ENCODE data around the gene EQTN. TPM values are rescaled to one million over a fixed set of nuclear protein-coding genes. Genes with fewer than 3 reads are reported as not detected.

EQTN gene
- total RNA-seq, 1 experiment from 2014 or later, result 0.81 TPM

- TF ChIP-seq FOXP4 (CRISPR knock-in tag; IDR thresholded peaks at IDR 0.05), result no peak
- TF ChIP-seq ZNF232 (CRISPR knock-in tag; IDR thresholded peaks at IDR 0.05), result no peak
- no peak for TF ChIP-seq SMAD4 (CRISPR knock-in tag; IDR thresholded peaks at IDR 0.05)
- no peak for TF ChIP-seq TEAD4 (CRISPR knock-in tag; IDR thresholded peaks at IDR 0.05)
- TF ChIP-seq IRF1 (CRISPR knock-in tag; IDR thresholded peaks at IDR 0.05), result no peak
These were observed 14.7 kb downstream of the EQTN start (continued) for GRCh38 chr9:27282269-27282668.

- CTCF ChIA-PET, result interaction anchor here (1.0 kb wide), 1 partner anchor 28 kb away, joined by 3 read pairs; no protein-coding TSS in a partner anchor
These were observed 16.1 kb downstream of the EQTN start for GRCh38 chr9:27280860-27281259.

GRCh38 chr9:27280249-27280648 lies 16.7 kb downstream of the EQTN start:
- Mint-ChIP-seq H3K4me3 (no peak overlapping the region), H3K27ac (no peak overlapping the region), H3K9me3 (no peaks in the 10 kb centered on the region), H3K4me1 (peaks cover 18% of the 10 kb centered on the region), H3K36me3 (no peaks in the 10 kb centered on the region), H3K27me3 (ENCODE audit: low read depth) (no peaks in the 10 kb centered on the region)
- DNase-seq (ENCODE audit: low spot score) (no peak), ATAC-seq (peak; percentile 46; the same call in 1 of the 2 replicates)
- POLR2A ChIA-PET, result interaction anchor here (0.6 kb wide), 1 partner anchor 640 kb away, joined by 3 read pairs; no protein-coding TSS in a partner anchor
- CTCF ChIA-PET, result interaction anchor here (1.0 kb wide), 1 partner anchor 29 kb away, joined by 3 read pairs; no protein-coding TSS in a partner anchor
- TF ChIP-seq OVOL2 (CRISPR knock-in tag; IDR thresholded peaks at IDR 0.05; ENCODE audit: borderline replicate concordance) (no peak), E2F5 (CRISPR knock-in tag; IDR thresholded peaks at IDR 0.05) (no peak), ATF2 (CRISPR knock-in tag; IDR thresholded peaks at IDR 0.05; ENCODE audit: borderline replicate concordance, low read depth) (no peak), AFF4 (CRISPR knock-in tag; IDR thresholded peaks at IDR 0.05; ENCODE audit: borderline replicate concordance) (no peak), CTCF (IDR thresholded peaks at IDR 0.05) (no peak), SP1 (CRISPR knock-in tag; conservative IDR thresholded peaks at IDR 0.05) (no peak)

More at GRCh38 chr9:27280860-27281259, 16.1 kb downstream of the EQTN start:
- Mint-ChIP-seq H3K27me3 (ENCODE audit: low read depth) (no peaks in the 10 kb centered on the region), H3K4me1 (peaks cover 17% of the 10 kb centered on the region), H3K9me3 (no peaks in the 10 kb centered on the region), H3K27ac (no peak overlapping the region), H3K4me3 (no peak overlapping the region), H3K36me3 (no peaks in the 10 kb centered on the region)
- DNase-seq (ENCODE audit: low spot score) (no peak), ATAC-seq (no peak)
- POLR2A ChIA-PET, result no interaction called here
- TF ChIP-seq IRF1 (CRISPR knock-in tag; IDR thresholded peaks at IDR 0.05) (no peak), ZNF263 (CRISPR knock-in tag; IDR thresholded peaks at IDR 0.05; ENCODE audit: low read depth) (no peak)
